HG02571 (cell line): ENCODE results near the gene ANO6.

ENCODE experiments used
- ATAC-seq: cut with Tn5 transposase; IDR thresholded peaks from one replicate; pipeline ENCODE4 v1.9.1; 2021; ENCODE audit warnings: mild to moderate bottlenecking, moderate library complexity; ENCODE audit not compliant: unreplicated experiment

ANO6 gene

GRCh38 chr12:45342171-45342570 lies 126.3 kb downstream of the ANO6 start:
- no peak for ATAC-seq

- ATAC-seq: no peak
Observed at GRCh38 chr12:45342848-45343247, 127.0 kb downstream of the ANO6 start.

- ATAC-seq: no peak
Observed at GRCh38 chr12:45343269-45344051, 127.6 kb downstream of the ANO6 start.

GRCh38 chr12:45348311-45348710 lies 132.4 kb downstream of the ANO6 start:
- ATAC-seq: no peak

- ATAC-seq: no peak
Observed at GRCh38 chr12:45348986-45349385, 133.1 kb downstream of the ANO6 start.

- ATAC-seq: no peak
Observed at GRCh38 chr12:45349916-45350315, 134.0 kb downstream of the ANO6 start.

GRCh38 chr12:45350861-45351260 lies 135.0 kb downstream of the ANO6 start:
- no peak for ATAC-seq

GRCh38 chr12:45351921-45352670 lies 136.2 kb downstream of the ANO6 start:
- ATAC-seq: no peak

GRCh38 chr12:45353944-45354343 lies 138.0 kb downstream of the ANO6 start:
- no peak for ATAC-seq

GRCh38 chr12:45354399-45354798 lies 138.5 kb downstream of the ANO6 start:
- no peak for ATAC-seq

GRCh38 chr12:45355730-45356129 lies 139.8 kb downstream of the ANO6 start:
- no peak for ATAC-seq

GRCh38 chr12:45356822-45357538 lies 141.1 kb downstream of the ANO6 start:
- no peak for ATAC-seq

GRCh38 chr12:45357539-45358417 lies 141.9 kb downstream of the ANO6 start:
- no peak for ATAC-seq

- ATAC-seq: no peak
Observed at GRCh38 chr12:45362291-45362690, 146.4 kb downstream of the ANO6 start.

- ATAC-seq: no peak
Observed at GRCh38 chr12:45363903-45364302, 148.0 kb downstream of the ANO6 start.

- ATAC-seq: no peak
Observed at GRCh38 chr12:45368841-45369489, 153.1 kb downstream of the ANO6 start.

GRCh38 chr12:45377815-45378214 lies 161.9 kb downstream of the ANO6 start:
- ATAC-seq: no peak

GRCh38 chr12:45379261-45379660 lies 163.4 kb downstream of the ANO6 start:
- no peak for ATAC-seq

GRCh38 chr12:45381351-45381750 lies 165.5 kb downstream of the ANO6 start:
- no peak for ATAC-seq

GRCh38 chr12:45388545-45388944 lies 172.7 kb downstream of the ANO6 start:
- ATAC-seq: no peak
